H1 (cell line): Measurements from ENCODE around the gene PDIA6.

ENCODE experiments used
- BCL11A ChIP-seq, 2 experiments: IDR thresholded peaks; one replicate each; pipeline ENCODE4 v1.6.1; 2011; ENCODE audit warnings: low read depth in 2 of 2, low read length in 2 of 2, mild to moderate bottlenecking in 2 of 2
- CTCF ChIP-seq, 3 experiments: IDR thresholded peaks; 1 replicate in 2 of 3; 2 replicates in 1 of 3; pipeline versions ENCODE4 v1.5.1 to v1.6.1; 2011; ENCODE audit warnings: low read length in 3 of 3, mild to moderate bottlenecking in 3 of 3, inconsistent platforms in 2 of 3, low read depth in 1 of 3, moderate library complexity in 1 of 3; ENCODE audit not compliant: insufficient read depth in 1 of 3; ENCODE audit errors: control extremely low read depth in 1 of 3
- EP300 ChIP-seq, 2 experiments: IDR thresholded peaks; 1 replicate in 1 of 2; 2 replicates in 1 of 2; pipeline ENCODE4 v1.6.1; 2011 to 2012; ENCODE audit warnings: low read depth in 2 of 2, low read length in 2 of 2, mild to moderate bottlenecking in 2 of 2, borderline replicate concordance in 1 of 2, inconsistent platforms in 1 of 2, moderate library complexity in 1 of 2
- EZH2 ChIP-seq: fragments of 200-600 bp; sonication (generic); IDR thresholded peaks from 2 replicates; pipeline ENCODE4 v1.7.1; 2012; ENCODE audit warnings: low read depth, mild to moderate bottlenecking, moderate library complexity, low read length, inconsistent platforms; ENCODE audit not compliant: severe bottlenecking
- POLR2A ChIP-seq, 2 experiments: IDR thresholded peaks; 1 replicate in 1 of 2; 2 replicates in 1 of 2; pipeline ENCODE4 v1.6.1; 2011; ENCODE audit warnings: low read depth in 2 of 2, low read length in 2 of 2, mild to moderate bottlenecking in 2 of 2; ENCODE audit errors: control extremely low read depth in 1 of 2
- POLR2AphosphoS5 ChIP-seq: IDR thresholded peaks from 2 replicates; pipeline ENCODE4 v1.6.1; 2011; ENCODE audit warnings: low read depth, low read length
- RAD21 ChIP-seq, 2 experiments: IDR thresholded peaks in 1 of 2; conservative IDR thresholded peaks in 1 of 2; 2 replicates each; pipeline ENCODE4 v1.6.1; 2011; ENCODE audit warnings: low read depth in 2 of 2, low read length in 2 of 2, improper control_type of control experiment in 1 of 2, inconsistent platforms in 1 of 2, mild to moderate bottlenecking in 1 of 2, moderate library complexity in 1 of 2
- SAP30 ChIP-seq: fragments of 300-600 bp; sonication (generic); IDR thresholded peaks from 2 replicates; pipeline ENCODE4 v1.7.1; 2012; ENCODE audit warnings: low read length, moderate library complexity, mild to moderate bottlenecking, inconsistent platforms; ENCODE audit not compliant: insufficient read depth, insufficient replicate concordance
- SIRT6 ChIP-seq: IDR thresholded peaks from one replicate; pipeline ENCODE4 v1.7.1; 2012; ENCODE audit warnings: low read length, inconsistent platforms
- SP1 ChIP-seq: IDR thresholded peaks from 2 replicates; pipeline ENCODE4 v1.6.1; 2011; ENCODE audit warnings: low read depth, low read length
- SP4 ChIP-seq: IDR thresholded peaks from 2 replicates; pipeline ENCODE4 v1.6.1; 2012; ENCODE audit warnings: low read length, inconsistent platforms
- TEAD4 ChIP-seq: IDR thresholded peaks from 2 replicates; pipeline ENCODE4 v1.6.1; 2012; ENCODE audit warnings: low read depth, low read length, inconsistent platforms, mixed read lengths
- TF ChIP-seq, protein P1 (sequence below): IDR thresholded peaks from 2 replicates; pipeline ENCODE4 v1.6.1; 2012; ENCODE audit warnings: low read length, inconsistent platforms

- TF ChIP-seq SP1 (no peak), CTCF (IDR thresholded peaks at IDR 0.05; ENCODE audit: control extremely low read depth in 1 of 3, insufficient read depth in 1 of 3, low read depth in 1 of 3, low read length in 3 of 3) (no peak), SP4 (no peak), SAP30 (no peak), EZH2 (no peak), EP300 (IDR thresholded peaks at IDR 0.05; ENCODE audit: borderline replicate concordance in 1 of 2, low read depth in 2 of 2, low read length in 2 of 2) (no peak), SIRT6 (no peak), POLR2A (IDR thresholded peaks at IDR 0.05; ENCODE audit: control extremely low read depth in 1 of 2, low read depth in 2 of 2, low read length in 2 of 2) (no peak), POLR2AphosphoS5 (no peak), TEAD4 (no peak), BCL11A (IDR thresholded peaks at IDR 0.05; ENCODE audit: low read depth in 2 of 2, low read length in 2 of 2) (no peak), RAD21 (IDR thresholded peaks at IDR 0.05 in 1 of 2, conservative IDR thresholded peaks at IDR 0.05 in 1 of 2; ENCODE audit: low read depth in 2 of 2, low read length in 2 of 2) (no peak)
- TF ChIP-seq, protein P1, sequence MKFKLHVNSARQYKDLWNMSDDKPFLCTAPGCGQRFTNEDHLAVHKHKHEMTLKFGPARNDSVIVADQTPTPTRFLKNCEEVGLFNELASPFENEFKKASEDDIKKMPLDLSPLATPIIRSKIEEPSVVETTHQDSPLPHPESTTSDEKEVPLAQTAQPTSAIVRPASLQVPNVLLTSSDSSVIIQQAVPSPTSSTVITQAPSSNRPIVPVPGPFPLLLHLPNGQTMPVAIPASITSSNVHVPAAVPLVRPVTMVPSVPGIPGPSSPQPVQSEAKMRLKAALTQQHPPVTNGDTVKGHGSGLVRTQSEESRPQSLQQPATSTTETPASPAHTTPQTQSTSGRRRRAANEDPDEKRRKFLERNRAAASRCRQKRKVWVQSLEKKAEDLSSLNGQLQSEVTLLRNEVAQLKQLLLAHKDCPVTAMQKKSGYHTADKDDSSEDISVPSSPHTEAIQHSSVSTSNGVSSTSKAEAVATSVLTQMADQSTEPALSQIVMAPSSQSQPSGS: no peak
These were observed 47.1 kb downstream of the PDIA6 start for GRCh38 chr2:10765461-10765860.
